Myocyte (in vitro differentiated cells): ENCODE data around the gene FOXO6. TPM values are rescaled to one million over a fixed set of nuclear protein-coding genes. Genes with fewer than 3 reads are reported as not detected.

Source experiments
- DNase-seq: peaks from one replicate; pipeline ENCODE4 v3.0.0-alpha.2; 2012; ENCODE audit warnings: low read depth
- total RNA-seq: library from RNA; depleted of rRNA; stranded (reverse); fragments of >200 nt; gene quantifications from 2 replicates; pipeline ENCODE4 v1.2.3, GENCODE V29; 2014

The FOXO6 gene
- total RNA-seq, 1 donor from 2014 or later: 16.0 TPM

DNA sequence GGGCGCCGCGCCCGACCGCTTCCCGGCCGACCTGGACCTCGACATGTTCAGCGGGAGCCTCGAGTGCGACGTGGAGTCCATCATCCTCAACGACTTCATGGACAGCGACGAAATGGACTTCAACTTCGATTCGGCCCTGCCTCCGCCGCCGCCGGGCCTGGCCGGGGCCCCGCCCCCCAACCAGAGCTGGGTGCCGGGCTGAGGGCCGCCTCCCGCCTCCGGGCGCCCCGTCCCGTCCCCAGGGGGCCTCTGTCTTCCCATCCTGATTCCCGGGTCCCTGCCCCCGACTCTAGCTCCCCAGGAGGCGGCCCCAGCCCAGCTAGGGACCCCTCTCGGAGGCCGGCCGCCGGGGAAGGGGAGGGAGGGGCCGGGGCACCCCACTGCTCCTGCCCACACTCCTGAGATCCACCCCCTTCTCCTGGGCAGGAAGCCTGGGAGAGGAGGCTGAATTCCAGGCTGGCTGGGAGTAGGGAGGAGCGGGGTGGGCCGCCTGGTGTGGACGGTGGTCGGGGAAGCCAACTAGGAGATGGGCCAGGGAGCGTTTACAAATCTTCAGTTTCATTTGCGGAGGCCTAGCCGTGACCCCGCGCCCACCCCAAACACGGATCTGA, 21.4 kb downstream of the FOXO6 start:
- no peak for DNase-seq

DNA sequence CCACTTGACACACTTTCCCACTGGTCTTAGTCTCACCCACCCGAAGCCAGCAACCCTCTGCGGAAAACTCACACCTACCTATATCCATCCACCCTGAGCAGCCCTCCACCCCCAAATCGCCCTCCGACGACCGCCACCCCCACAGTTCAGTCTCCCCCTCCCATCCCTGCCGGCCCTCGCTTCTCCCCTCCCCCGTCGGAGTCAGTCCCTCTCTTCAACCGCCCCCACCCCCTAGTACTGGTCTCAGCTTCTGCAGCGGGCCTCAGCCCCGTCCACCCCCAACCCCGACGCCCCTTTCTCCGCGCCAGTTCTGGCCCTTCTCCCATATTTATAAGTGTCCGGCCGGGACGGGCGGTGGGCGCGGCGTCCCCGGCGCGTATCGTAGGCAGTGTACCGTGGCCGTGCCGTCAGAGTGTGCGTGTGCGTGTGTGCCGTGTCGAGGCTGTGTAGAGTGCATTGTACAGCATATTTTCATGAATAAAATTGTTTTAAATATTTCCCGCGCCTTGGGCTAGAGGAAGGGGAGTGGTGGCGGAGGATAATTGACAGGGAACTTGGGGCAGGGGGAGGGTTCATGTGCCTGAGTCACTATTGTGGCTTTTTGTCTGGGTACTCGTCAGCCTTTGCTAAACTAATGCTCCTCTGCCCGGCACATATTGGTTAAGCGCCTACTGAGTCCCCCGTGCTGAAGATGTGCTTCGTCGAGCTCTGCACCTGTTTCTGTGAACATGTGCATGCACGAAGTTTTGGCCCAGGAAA, 22.0 kb downstream of the FOXO6 start:
- DNase-seq: peak; percentile 66

DNA sequence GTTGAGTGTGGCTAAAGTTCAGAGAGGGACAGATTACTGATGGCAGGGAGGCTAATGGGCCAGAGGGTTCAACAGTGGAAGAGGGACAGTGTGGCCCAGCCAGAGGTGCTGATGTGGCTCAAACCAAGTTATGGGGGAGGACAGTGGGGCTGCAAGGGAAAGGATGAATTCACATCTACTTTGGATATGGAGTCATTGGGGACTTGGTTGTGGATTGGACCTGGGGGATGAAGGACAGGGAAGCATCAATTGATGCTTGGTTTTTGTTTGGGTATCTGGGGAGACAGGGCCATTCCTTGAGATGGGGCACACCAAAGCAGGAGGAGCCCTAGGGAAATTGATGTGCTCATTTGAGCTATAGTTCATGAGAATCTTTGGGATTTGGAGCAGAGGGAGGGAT, 23.3 kb downstream of the FOXO6 start:
- DNase-seq: no peak

GRCh38 chr1:41385398-41386195, 24.4 kb downstream of the FOXO6 start:
- no peak for DNase-seq

- DNase-seq: no peak
These were observed 25.0 kb downstream of the FOXO6 start for GRCh38 chr1:41386196-41386663.

DNA sequence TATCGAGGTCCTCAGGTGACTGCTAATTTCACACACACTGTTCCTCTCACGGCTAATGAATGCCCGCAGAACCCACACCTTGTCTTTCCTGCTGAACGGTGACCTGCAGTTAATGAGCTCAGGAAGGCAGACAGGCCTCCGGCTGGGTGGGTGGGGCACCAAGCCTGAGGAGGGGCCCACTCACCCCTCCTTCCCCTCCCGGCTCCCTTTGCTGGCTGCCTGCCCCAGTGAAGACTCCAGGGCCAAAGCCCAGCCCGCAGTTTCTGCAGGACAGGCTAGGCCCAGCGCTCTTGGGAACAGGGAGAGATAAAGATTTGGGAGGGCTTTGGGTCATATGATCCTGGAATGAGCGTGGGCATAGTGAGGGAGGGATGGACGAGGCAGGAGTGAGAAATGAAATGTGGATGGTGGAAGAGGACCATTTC, 26.4 kb downstream of the FOXO6 start:
- peak; percentile 61 for DNase-seq

GRCh38 chr1:41388510-41388909, 27.3 kb downstream of the FOXO6 start:
- no peak for DNase-seq

GRCh38 chr1:41389009-41389408, 27.8 kb downstream of the FOXO6 start:
- no peak for DNase-seq

- no peak for DNase-seq
These were observed 28.9 kb downstream of the FOXO6 start for GRCh38 chr1:41390166-41390565.

DNA sequence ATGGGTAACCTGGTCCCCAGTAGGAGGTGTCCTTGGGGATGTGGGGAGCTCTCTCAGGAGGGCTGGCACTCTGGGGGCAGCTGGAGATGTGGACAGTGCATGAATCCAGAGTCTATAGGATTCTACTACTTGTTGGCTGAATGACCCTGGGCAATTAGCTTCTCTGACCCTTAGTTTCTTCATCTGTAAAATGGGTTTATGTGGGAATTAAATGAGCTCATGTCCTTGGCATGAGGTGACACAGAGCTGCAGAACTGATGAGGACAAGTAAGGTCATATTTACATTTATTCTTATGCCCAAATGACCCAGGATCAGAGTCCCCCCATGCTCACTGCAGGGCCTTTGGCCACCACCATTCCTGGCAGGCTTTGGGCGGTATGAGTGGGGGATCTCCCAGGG, 29.3 kb downstream of the FOXO6 start:
- DNase-seq: no peak

GRCh38 chr1:41391834-41392527, 30.7 kb downstream of the FOXO6 start:
- DNase-seq: no peak

DNA sequence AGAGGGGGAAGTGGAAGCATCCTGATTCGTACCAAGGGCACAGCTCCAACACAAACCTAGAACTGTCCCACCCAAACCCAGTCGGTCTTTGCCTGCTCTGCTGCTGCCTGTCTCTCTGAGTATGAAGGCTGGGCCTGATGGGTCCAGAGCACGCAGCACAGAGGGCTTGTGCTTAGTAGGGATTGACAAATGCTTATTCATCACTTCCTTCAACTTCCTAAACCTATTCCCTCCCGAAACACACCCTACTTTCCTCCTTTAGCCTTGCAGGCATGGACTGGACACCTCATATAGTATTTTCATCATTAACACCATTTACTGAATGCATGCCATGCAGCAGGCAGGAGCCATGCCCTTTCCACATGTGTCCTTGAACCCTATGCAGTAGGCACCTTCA, 31.3 kb downstream of the FOXO6 start:
- DNase-seq: no peak

DNA sequence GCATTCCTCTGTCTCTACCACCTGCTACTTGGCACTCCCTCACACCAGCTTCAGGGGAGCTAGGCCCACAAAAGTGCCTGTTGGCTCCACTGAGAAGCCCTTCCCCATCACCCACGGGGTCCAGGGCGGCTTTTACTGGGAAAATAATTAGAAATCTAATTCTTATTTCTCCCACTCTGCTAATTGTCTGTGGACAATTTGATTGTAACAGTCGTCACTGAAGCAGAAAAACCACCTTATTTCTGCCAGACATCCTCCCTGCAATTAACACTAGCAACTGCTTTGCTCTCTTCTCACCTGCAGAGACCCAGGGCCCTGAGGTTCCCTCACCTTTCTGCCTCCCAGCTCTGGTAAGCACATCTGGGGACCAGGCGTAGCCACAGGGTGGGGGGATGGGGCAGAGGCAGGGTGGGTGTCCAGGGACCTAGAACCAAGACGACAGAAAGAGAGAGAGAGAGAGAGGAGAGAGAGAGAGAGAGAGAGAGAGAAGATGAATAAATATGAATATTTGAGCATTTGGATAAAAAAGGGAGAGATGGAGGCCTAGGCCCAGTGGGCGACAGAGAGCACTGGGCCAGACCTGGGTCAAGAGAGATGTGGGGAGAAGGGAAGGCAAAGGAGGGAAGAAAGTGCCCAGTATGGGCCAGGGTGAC, 32.6 kb downstream of the FOXO6 start:
- no peak for DNase-seq

DNA sequence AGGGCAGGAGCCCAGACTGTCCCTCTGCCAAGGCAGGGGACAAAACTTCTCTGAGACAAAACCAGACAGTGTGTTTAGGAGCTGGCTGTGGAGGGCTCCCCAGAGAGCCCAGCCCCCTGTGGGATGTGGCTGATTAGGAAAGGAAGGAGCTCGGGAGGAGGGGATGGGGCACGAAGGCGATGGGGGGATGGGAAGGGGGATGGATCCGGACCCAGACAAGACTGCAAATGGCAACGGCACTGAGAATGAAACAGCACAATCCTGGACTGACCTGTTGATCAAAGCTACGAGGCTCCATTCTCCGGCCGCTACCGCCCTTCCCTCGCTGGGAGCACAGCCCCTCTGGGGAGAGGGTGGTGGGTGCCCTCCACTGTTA, 33.1 kb downstream of the FOXO6 start:
- DNase-seq: no peak

GRCh38 chr1:41394959-41395956, 34.0 kb downstream of the FOXO6 start:
- peak; percentile 50 for DNase-seq

DNA sequence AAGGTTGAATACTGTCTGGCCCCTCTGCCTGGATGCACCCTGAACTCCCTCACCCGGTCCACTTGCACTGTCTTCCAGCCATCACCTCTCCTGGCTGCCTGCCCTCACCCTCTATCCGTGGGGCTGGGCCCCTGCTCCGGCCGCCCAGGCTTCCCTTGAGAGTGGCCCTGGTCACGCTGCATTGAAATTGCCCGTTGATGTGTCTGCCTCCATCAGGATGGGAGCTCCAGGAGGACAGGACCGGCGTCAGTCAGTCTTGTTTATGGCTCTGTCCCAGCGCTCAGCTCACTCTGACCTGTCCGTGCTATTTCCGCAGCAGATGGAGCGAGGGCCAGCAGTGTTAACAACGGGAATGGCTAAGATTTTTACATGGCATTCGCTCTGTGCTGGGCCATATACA, 34.9 kb downstream of the FOXO6 start:
- DNase-seq: no peak

DNA sequence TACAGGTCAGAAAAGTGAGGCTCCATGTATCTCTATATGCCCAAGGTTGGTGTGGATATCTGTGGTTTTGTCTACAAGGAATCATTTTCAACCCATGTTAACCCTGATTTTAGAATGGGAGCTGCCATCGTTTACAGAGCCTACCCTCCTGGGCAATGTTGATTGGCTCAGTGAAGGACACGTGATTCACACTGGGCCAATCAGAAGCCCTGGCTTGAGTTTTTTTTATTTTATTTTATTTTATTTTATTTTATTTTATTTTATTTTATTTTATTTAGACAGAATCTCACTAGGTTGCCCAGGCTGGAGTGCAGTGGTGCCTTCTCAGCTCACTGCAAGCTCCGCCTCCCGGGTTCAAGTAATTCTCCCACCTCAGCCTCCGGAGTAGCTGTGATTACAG, 35.8 kb downstream of the FOXO6 start:
- no peak for DNase-seq

DNA sequence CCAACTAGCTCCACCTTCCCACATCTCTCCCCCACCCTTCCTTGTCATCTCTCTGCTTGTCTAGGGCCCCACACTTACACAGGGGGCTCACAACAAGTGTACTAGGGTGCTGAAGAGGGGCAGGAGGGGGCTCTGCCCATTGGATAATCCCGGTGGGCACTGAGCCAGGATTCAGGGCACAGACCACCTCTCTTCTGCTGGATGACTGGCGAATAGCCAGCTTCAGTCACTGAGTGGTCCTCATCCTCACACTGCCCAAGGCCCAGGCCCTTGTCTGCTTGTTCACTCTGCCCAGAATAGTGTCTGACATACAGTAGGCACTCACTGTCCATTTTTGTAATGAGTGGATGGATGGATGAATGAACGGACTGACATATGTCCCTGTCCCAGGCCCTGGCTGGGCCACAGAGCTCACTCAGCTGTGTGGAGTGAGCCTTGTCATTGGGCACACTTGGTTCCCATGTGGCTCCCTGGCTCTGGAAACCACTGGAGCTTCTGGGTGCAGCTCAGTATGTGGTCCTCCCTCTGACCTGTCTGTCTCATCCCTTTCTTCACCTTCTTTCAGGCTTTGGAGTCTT, 36.6 kb downstream of the FOXO6 start:
- peak; percentile 69 for DNase-seq

GRCh38 chr1:41399145-41399795, 38.0 kb downstream of the FOXO6 start:
- peak; percentile 86 for DNase-seq
